ENCODE results near the gene FERMT2.

GRCh38 chr14:52862632-52863333, 88.1 kb downstream of the FERMT2 start:
- TF ChIP-seq, protein P1, sequence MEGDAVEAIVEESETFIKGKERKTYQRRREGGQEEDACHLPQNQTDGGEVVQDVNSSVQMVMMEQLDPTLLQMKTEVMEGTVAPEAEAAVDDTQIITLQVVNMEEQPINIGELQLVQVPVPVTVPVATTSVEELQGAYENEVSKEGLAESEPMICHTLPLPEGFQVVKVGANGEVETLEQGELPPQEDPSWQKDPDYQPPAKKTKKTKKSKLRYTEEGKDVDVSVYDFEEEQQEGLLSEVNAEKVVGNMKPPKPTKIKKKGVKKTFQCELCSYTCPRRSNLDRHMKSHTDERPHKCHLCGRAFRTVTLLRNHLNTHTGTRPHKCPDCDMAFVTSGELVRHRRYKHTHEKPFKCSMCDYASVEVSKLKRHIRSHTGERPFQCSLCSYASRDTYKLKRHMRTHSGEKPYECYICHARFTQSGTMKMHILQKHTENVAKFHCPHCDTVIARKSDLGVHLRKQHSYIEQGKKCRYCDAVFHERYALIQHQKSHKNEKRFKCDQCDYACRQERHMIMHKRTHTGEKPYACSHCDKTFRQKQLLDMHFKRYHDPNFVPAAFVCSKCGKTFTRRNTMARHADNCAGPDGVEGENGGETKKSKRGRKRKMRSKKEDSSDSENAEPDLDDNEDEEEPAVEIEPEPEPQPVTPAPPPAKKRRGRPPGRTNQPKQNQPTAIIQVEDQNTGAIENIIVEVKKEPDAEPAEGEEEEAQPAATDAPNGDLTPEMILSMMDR (IDR thresholded peaks at IDR 0.05), result no peak
- TF ChIP-seq POLR2A (IDR thresholded peaks at IDR 0.05) (no peak), POLR2AphosphoS5 (IDR thresholded peaks at IDR 0.05) (no peak)

Measured in transverse colon (tissue), 4 donors.